Omental fat pad (tissue), 4 donors: Measurements from ENCODE around the gene BCL7B. TPM values are rescaled to one million over a fixed set of nuclear protein-coding genes. Genes with fewer than 3 reads are reported as not detected.
"Not testable (repeated sequence)": the region's sequence is repeated elsewhere in the genome, so short reads cannot be mapped to it uniquely, and the experiment has no call there.

Experiments used
- ATAC-seq: fragments of 150-250 bp; one replicate; pipeline ENCODE4 v1.9.1; 2016; ENCODE audit warnings: mild to moderate bottlenecking, moderate library complexity; ENCODE audit not compliant: low FRiP score
- DNase-seq: peaks from one replicate; pipeline ENCODE4 v3.0.0-alpha.2; 2019; ENCODE audit warnings: low spot score
- CTCF ChIP-seq, 3 donors: fragments of 450-650 bp; IDR thresholded peaks; one replicate each; pipeline ENCODE4 v1.5.1; 2016 to 2017; ENCODE audit warnings: antibody characterized with exemption in 3 of 3, mild to moderate bottlenecking in 3 of 3, moderate library complexity in 2 of 3
- total RNA-seq, 4 donors: library from RNA; depleted of rRNA; stranded (reverse); fragments of >200 nt; gene quantifications; one replicate each; pipeline ENCODE4 v1.1.0, GENCODE V29; 2016

Gene BCL7B
- total RNA-seq, 4 donors from 2014 or later: 51.9 to 91.9 (median 78.3) TPM

GRCh38 chr7:73582664-73583202, 25.2 kb upstream of the BCL7B start:
- DNase-seq: no peak
- no peak for ATAC-seq
- no peak for TF ChIP-seq CTCF (IDR thresholded peaks at IDR 0.05)

GRCh38 chr7:73581006-73581405, 23.5 kb upstream of the BCL7B start:
- not testable (repeated sequence) for DNase-seq

GRCh38 chr7:73578342-73579128, 21.0 kb upstream of the BCL7B start, which contains the start of gene TBL2:
Gene TBL2, minus strand, starts transcription at chr7:73578579. Its CDS starts 30 bp downstream, at chr7:73578549.
- TF ChIP-seq CTCF (IDR thresholded peaks at IDR 0.05): no peak
- peak; percentile 95 for ATAC-seq
- peak; percentile 97 for DNase-seq

More at GRCh38 chr7:73581006-73581405, 23.5 kb upstream of the BCL7B start:
- ATAC-seq: not testable (repeated sequence)

- no peak for TF ChIP-seq CTCF (IDR thresholded peaks at IDR 0.05)
- ATAC-seq (peak; percentile 10), DNase-seq (no peak)
Measured at GRCh38 chr7:73577627-73578341, 20.3 kb upstream of the BCL7B start.

- no peak for TF ChIP-seq CTCF (IDR thresholded peaks at IDR 0.05)
- ATAC-seq: no peak
- DNase-seq: no peak
Measured at GRCh38 chr7:73573791-73574190, 16.3 kb upstream of the BCL7B start.

- DNase-seq (no peak), ATAC-seq (no peak)
- TF ChIP-seq CTCF (IDR thresholded peaks at IDR 0.05): no peak
Measured at GRCh38 chr7:73573276-73573675, 15.8 kb upstream of the BCL7B start.

GRCh38 chr7:73572767-73573186, 15.3 kb upstream of the BCL7B start:
- DNase-seq: no peak
- no peak for ATAC-seq
- no peak for TF ChIP-seq CTCF (IDR thresholded peaks at IDR 0.05)
